Colonic mucosa (tissue), 4 donors: Measurements from ENCODE around the gene SYNE1. TPM values are rescaled to one million over a fixed set of nuclear protein-coding genes. Genes with fewer than 3 reads are reported as not detected.

Source experiments
- DNase-seq: peaks from one replicate; pipeline ENCODE4 v3.0.0-alpha.2; 2020
- H3K27ac ChIP-seq: fragments of 200-600 bp; one replicate; pipeline ENCODE4 v1.8.0; 2021
- H3K27me3 ChIP-seq: fragments of 200-600 bp; one replicate; pipeline ENCODE4 v1.8.0; 2021
- H3K36me3 ChIP-seq: fragments of 200-600 bp; one replicate; pipeline ENCODE4 v1.8.0; 2021
- H3K4me1 ChIP-seq: fragments of 200-600 bp; one replicate; pipeline ENCODE4 v1.8.0; 2021; ENCODE audit warnings: mild to moderate bottlenecking
- H3K4me3 ChIP-seq: fragments of 200-600 bp; one replicate; pipeline ENCODE4 v1.8.0; 2021
- H3K9ac ChIP-seq, 2 donors: one replicate each; pipeline ENCODE4 v1.7.0; 2013; ENCODE audit warnings: control low read depth in 2 of 2, low read depth in 2 of 2, low read length in 2 of 2
- H3K9me3 ChIP-seq: fragments of 200-600 bp; one replicate; pipeline ENCODE4 v1.8.0; 2021
- CTCF ChIP-seq: fragments of 200-600 bp; IDR thresholded peaks from one replicate; pipeline ENCODE4 v1.8.0; 2022; ENCODE audit warnings: antibody characterized with exemption, mild to moderate bottlenecking
- intact Hi-C: fragments of 100-400 bp; cut with DNase I; formaldehyde crosslinking; loops from one replicate; pipeline ENCODE4 v1.14.1; 2022
- total RNA-seq, 2 donors: library from RNA; stranded (reverse); fragmentation: NEBNext Ultra II Directional in 1 of 2; extraction: Animal tissue kit (Norgen Biotek cat#: 25700) in 1 of 2; gene quantifications; one replicate each; pipeline ENCODE4 v1.2.1, GENCODE V29; 2021
- donor health status: healthy.
- donor health status: DM: no; HTN: no; CAD: no.
- donor health status: DM: no; HTN: no; CAD: no.

Gene SYNE1
- total RNA-seq, 2 donors from 2014 or later, result 11.6 to 23.7 TPM

DNA sequence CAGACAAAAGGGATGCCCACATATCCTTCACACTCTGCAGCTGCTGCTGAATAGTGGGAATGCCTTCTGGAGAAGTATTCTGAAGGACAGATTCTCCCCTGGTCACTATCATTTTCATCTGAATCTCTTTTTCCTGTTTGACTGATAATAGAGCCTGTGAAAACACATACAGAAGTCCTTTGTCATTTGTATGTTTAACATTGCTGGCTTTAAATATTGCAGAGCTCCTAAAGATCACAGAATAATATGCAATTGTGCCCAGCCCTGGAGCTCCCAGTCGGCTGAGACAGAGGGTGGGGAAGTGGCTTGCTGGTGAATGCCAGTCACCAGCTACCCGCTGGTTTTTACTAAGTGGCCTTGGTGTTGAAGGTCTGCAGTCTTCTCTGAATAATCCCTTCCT, 272.3 kb downstream of the SYNE1 start:
- Histone ChIP-seq H3K4me3 (no peak overlapping the region), H3K9ac (no peak overlapping the region), H3K27ac (no peak overlapping the region), H3K27me3 (no peaks in the 10 kb centered on the region), H3K4me1 (no peaks in the 10 kb centered on the region), H3K36me3 (no peaks in the 10 kb centered on the region), H3K9me3 (no peaks in the 10 kb centered on the region)
- DNase-seq, result no peak
- intact Hi-C loops, result no loop called here
- TF ChIP-seq CTCF, result no peak

DNA sequence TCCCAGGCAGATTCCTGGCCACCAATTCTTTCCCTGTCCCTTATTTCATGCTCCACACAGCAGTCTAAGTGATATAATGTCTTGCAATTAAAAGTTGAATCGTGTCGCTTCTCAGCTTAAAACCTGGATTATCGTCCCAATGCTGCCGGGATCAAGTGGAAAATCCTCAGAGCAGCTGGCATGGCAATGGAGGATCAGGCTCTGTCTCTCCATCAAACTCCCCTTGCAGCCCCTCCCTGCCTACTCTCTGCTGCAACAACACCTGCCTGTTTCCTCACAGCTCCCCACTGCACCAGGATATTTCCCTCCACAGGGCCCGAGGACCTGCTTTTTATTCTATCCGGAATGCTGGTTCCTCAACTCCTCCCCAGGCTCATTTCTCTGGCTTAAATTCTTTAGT, 277.1 kb downstream of the SYNE1 start:
- Histone ChIP-seq H3K27ac (no peak overlapping the region), H3K36me3 (no peaks in the 10 kb centered on the region), H3K4me3 (no peak overlapping the region), H3K27me3 (no peaks in the 10 kb centered on the region), H3K9me3 (no peaks in the 10 kb centered on the region), H3K4me1 (no peaks in the 10 kb centered on the region), H3K9ac (no peak overlapping the region)
- no peak for DNase-seq
- intact Hi-C loops, result no loop called here
- TF ChIP-seq CTCF, result no peak

DNA sequence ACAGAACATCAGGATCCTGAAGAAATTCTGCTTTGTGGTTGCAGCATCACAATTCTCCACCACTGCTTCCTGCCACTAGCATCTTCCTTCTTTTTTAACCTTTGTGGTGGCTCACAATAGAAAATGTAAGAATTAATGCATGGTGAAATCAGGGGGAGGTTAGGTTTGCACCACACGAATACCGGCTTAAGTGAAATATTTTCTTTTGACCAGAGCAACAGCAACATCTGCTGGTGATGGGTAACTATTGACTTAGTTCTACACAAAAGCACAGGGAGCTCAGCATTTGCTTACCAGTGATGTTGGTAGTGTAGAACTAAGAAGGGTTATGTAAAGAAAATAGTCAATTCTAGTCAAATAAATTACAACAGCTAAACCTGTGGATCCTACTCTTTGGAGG, 280.5 kb downstream of the SYNE1 start:
- H3K27ac ChIP-seq, result no peak overlapping the region
- no peaks in the 10 kb centered on the region for H3K4me1 ChIP-seq
- no peaks in the 10 kb centered on the region for H3K36me3 ChIP-seq
- no peak overlapping the region for H3K9ac ChIP-seq
- DNase-seq, result no peak
- no peak for TF ChIP-seq CTCF
- no peak overlapping the region for H3K4me3 ChIP-seq
- no peaks in the 10 kb centered on the region for H3K9me3 ChIP-seq
- intact Hi-C loops, result loop anchor here (10.0 kb wide), 1 partner anchor 152 kb away; no protein-coding TSS in a partner anchor
- no peaks in the 10 kb centered on the region for H3K27me3 ChIP-seq

- no peak for DNase-seq
- H3K27ac ChIP-seq, result no peak overlapping the region
- TF ChIP-seq CTCF, result no peak
- H3K36me3 ChIP-seq, result no peaks in the 10 kb centered on the region
- H3K4me1 ChIP-seq, result no peaks in the 10 kb centered on the region
- H3K9ac ChIP-seq, result no peak overlapping the region
- H3K4me3 ChIP-seq, result no peak overlapping the region
- intact Hi-C loops, result loop anchor here (10.0 kb wide), 1 partner anchor 151 kb away; no protein-coding TSS in a partner anchor
- no peaks in the 10 kb centered on the region for H3K27me3 ChIP-seq
- no peaks in the 10 kb centered on the region for H3K9me3 ChIP-seq
Observed at GRCh38 chr6:152356016-152356415, 281.1 kb downstream of the SYNE1 start.

- Histone ChIP-seq H3K9me3 (no peaks in the 10 kb centered on the region), H3K36me3 (no peaks in the 10 kb centered on the region)
Observed at GRCh38 chr6:152355166-152355565, 282.0 kb downstream of the SYNE1 start.

More at GRCh38 chr6:152355166-152355565, 282.0 kb downstream of the SYNE1 start:
- Histone ChIP-seq H3K4me1 (no peaks in the 10 kb centered on the region), H3K27me3 (no peaks in the 10 kb centered on the region), H3K27ac (no peak overlapping the region), H3K9ac (no peak overlapping the region), H3K4me3 (no peak overlapping the region)
- no peak for TF ChIP-seq CTCF
- intact Hi-C loops, result loop anchor here (10.0 kb wide), 1 partner anchor 150 kb away; no protein-coding TSS in a partner anchor
- no peak for DNase-seq
